IMR-90 (cell line): ENCODE data around the gene GSTT2.

Experiments used
- CEBPB ChIP-seq: IDR thresholded peaks from 2 replicates; pipeline ENCODE4 v1.6.1; 2012; ENCODE audit warnings: low read depth, low read length, improper control_type of control experiment
- CTCF ChIP-seq: conservative IDR thresholded peaks from 2 replicates; pipeline ENCODE4 v1.5.1; 2012; ENCODE audit warnings: mild to moderate bottlenecking, low read depth, low read length, improper control_type of control experiment
- ELK1 ChIP-seq: fragments of 150-350 bp; IDR thresholded peaks from 2 replicates; pipeline ENCODE4 v1.6.1; 2016; ENCODE audit warnings: low read depth, mild to moderate bottlenecking, low read length, moderate library complexity, borderline replicate concordance
- FOS ChIP-seq: fragments of 150-350 bp; IDR thresholded peaks from 2 replicates; pipeline ENCODE4 v1.6.1; 2016; ENCODE audit warnings: low read depth, low read length
- MAFK ChIP-seq: IDR thresholded peaks from 2 replicates; pipeline ENCODE4 v1.6.1; 2012; ENCODE audit warnings: low read depth, low read length, improper control_type of control experiment
- MAZ ChIP-seq: IDR thresholded peaks from 2 replicates; pipeline ENCODE4 v1.6.1; 2012; ENCODE audit warnings: low read depth, mild to moderate bottlenecking, low read length, improper control_type of control experiment, moderate library complexity, borderline replicate concordance
- MXI1 ChIP-seq: IDR thresholded peaks from 2 replicates; pipeline ENCODE4 v1.6.1; 2012; ENCODE audit warnings: low read depth, mild to moderate bottlenecking, low read length, moderate library complexity, borderline replicate concordance
- NFE2L2 ChIP-seq: fragments of 150-350 bp; IDR thresholded peaks from 2 replicates; pipeline ENCODE4 v1.6.1; 2016; ENCODE audit warnings: low read depth, mild to moderate bottlenecking, low read length
- POLR2A ChIP-seq: IDR thresholded peaks from 2 replicates; pipeline ENCODE4 v1.6.1; 2012; ENCODE audit warnings: mild to moderate bottlenecking, low read depth, low read length
- RAD21 ChIP-seq: IDR thresholded peaks from 2 replicates; pipeline ENCODE4 v1.6.1; 2012; ENCODE audit warnings: low read length, improper control_type of control experiment
- RCOR1 ChIP-seq: IDR thresholded peaks from 2 replicates; pipeline ENCODE4 v1.6.1; 2012; ENCODE audit warnings: mild to moderate bottlenecking, low read length, improper control_type of control experiment; ENCODE audit not compliant: insufficient replicate concordance
- RFX5 ChIP-seq: IDR thresholded peaks from 2 replicates; pipeline ENCODE4 v1.8.0; 2012; ENCODE audit warnings: low read depth, mild to moderate bottlenecking, low read length, moderate library complexity
- SMC3 ChIP-seq: fragments of 150-350 bp; IDR thresholded peaks from 2 replicates; pipeline ENCODE4 v1.6.1; 2016; ENCODE audit warnings: low read depth, mild to moderate bottlenecking, antibody characterized with exemption, low read length, moderate library complexity
- TF ChIP-seq, protein P1 (sequence below): fragments of 150-350 bp; IDR thresholded peaks from 2 replicates; pipeline ENCODE4 v1.6.1; 2017; ENCODE audit warnings: mild to moderate bottlenecking, antibody characterized with exemption, low read length, low read depth

GRCh38 chr22:23970816-23971486, 9.0 kb upstream of the GSTT2 start:
- TF ChIP-seq CTCF, result no peak
- TF ChIP-seq POLR2A, result no peak
- TF ChIP-seq RAD21, result no peak
- TF ChIP-seq FOS, result no peak
- no peak for TF ChIP-seq CEBPB
- no peak for TF ChIP-seq RFX5
- TF ChIP-seq MAFK, result no peak
- TF ChIP-seq RCOR1, result no peak
- TF ChIP-seq ELK1, result no peak
- TF ChIP-seq, protein P1, sequence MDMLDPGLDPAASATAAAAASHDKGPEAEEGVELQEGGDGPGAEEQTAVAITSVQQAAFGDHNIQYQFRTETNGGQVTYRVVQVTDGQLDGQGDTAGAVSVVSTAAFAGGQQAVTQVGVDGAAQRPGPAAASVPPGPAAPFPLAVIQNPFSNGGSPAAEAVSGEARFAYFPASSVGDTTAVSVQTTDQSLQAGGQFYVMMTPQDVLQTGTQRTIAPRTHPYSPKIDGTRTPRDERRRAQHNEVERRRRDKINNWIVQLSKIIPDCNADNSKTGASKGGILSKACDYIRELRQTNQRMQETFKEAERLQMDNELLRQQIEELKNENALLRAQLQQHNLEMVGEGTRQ, result no peak
- no peak for TF ChIP-seq MAZ
- TF ChIP-seq MXI1, result no peak
- no peak for TF ChIP-seq NFE2L2
- TF ChIP-seq SMC3, result no peak
